K562 (cell line): Measurements from ENCODE around the gene PPM1N. TPM values are rescaled to one million over a fixed set of nuclear protein-coding genes. Genes with fewer than 3 reads are reported as not detected.

Experiments
- ARID1B ChIP-seq: fragments of 450-650 bp; IDR thresholded peaks from 2 replicates; pipeline ENCODE4 v1.6.1; 2016; ENCODE audit warnings: antibody characterized with exemption, mild to moderate bottlenecking, inconsistent platforms
- ATF1 ChIP-seq, 2 experiments: fragments of 450-650 bp in 1 of 2; IDR thresholded peaks; 2 replicates each; pipeline ENCODE4 v1.6.1; 2016; ENCODE audit warnings: missing compliant biosample characterization in 1 of 2, missing genetic modification characterization in 1 of 2
- EP300 ChIP-seq: IDR thresholded peaks from 2 replicates; pipeline ENCODE4 v1.6.1; 2012; ENCODE audit warnings: low read length, improper control_type of control experiment
- ERF ChIP-seq: fragments of 450-650 bp; formaldehyde crosslinking; IDR thresholded peaks from 2 replicates; pipeline ENCODE4 v1.4.0; 2020; ENCODE audit warnings: mild to moderate bottlenecking, mixed read lengths
- FUS ChIP-seq: fragments of 200-400 bp; formaldehyde crosslinking; optimal IDR thresholded peaks from 2 replicates; pipeline ENCODE3; 2017; ENCODE audit warnings: low read depth, low read length
- HNRNPK ChIP-seq: fragments of 200-400 bp; formaldehyde crosslinking; IDR thresholded peaks from one replicate; pipeline ENCODE4 v1.6.1; 2018; ENCODE audit warnings: mild to moderate bottlenecking, low read depth, low read length; ENCODE audit not compliant: poor library complexity, severe bottlenecking
- RNF2 ChIP-seq: sonication (generic); IDR thresholded peaks from 2 replicates; pipeline ENCODE4 v1.6.1; 2016
- SMAD4 ChIP-seq: fragments of 250-450 bp; sonication (Bioruptor Pico); conservative IDR thresholded peaks from 2 replicates; pipeline ENCODE4 v1.8.0; 2021; ENCODE audit warnings: inconsistent platforms, mild to moderate bottlenecking, moderate library complexity
- SNAPC5 ChIP-seq: fragments of 250-450 bp; sonication (Bioruptor Pico); IDR thresholded peaks from 2 replicates; pipeline ENCODE4 v1.8.0; 2021; ENCODE audit warnings: moderate library complexity, mild to moderate bottlenecking, inconsistent platforms
- ZBTB17 ChIP-seq: fragments of 450-650 bp; formaldehyde crosslinking; IDR thresholded peaks from 2 replicates; pipeline ENCODE4 v1.4.0; 2020; ENCODE audit warnings: mild to moderate bottlenecking
- ZNF398 ChIP-seq: fragments of 250-450 bp; sonication (Bioruptor Pico); IDR thresholded peaks from 2 replicates; pipeline ENCODE4 v1.8.0; 2021; ENCODE audit warnings: moderate library complexity, mild to moderate bottlenecking, inconsistent platforms
- polyA plus RNA-seq, 8 experiments: library from polyadenylated mRNA; depleted of rRNA in 4 of 8; stranded (reverse) in 5 of 8; unstranded in 3 of 8; fragments of >200 nt; fragmentation: Nextera tagmentation in 2 of 8; fragmentation: Illumina TruSeq in 1 of 8; extraction: Ambion mirVana in 2 of 8; extraction: Trizol in 1 of 8; gene quantifications; 2 replicates each; pipeline versions ENCODE4 v1.2.1 to v1.2.3, GENCODE V29; 2011 to 2014; ENCODE audit warnings: inconsistent platforms in 1 of 8, missing spikeins in 1 of 8
- total RNA-seq, 7 experiments: library from RNA; depleted of rRNA in 6 of 7; stranded (reverse); fragments of >200 nt in 6 of 7; fragmentation: Illumina TruSeq in 2 of 7; extraction: Trizol in 2 of 7; gene quantifications; 2 replicates each; pipeline versions ENCODE4 v1.2.1 to v1.2.3, GENCODE V29; 2011 to 2021; ENCODE audit warnings: low replicate concordance in 1 of 7
- TF ChIP-seq, protein P1 (sequence below): fragments of 200-600 bp; sonication (generic); IDR thresholded peaks from one replicate; pipeline ENCODE4 v1.6.1; 2012; ENCODE audit warnings: mild to moderate bottlenecking, low read depth, low read length, inconsistent platforms
- TF ChIP-seq, protein P2 (sequence below): fragments of 250-450 bp; sonication (Bioruptor Pico); IDR thresholded peaks from 2 replicates; pipeline ENCODE4 v1.4.0; 2020; ENCODE audit warnings: borderline replicate concordance

PPM1N gene
- total and polyA plus RNA-seq, 9 of the 15 experiments (the other 6 are each of a cell fraction or from before 2014, with no cell fraction given) = 4.5 to 15.6 (median 8.7) TPM

DNA sequence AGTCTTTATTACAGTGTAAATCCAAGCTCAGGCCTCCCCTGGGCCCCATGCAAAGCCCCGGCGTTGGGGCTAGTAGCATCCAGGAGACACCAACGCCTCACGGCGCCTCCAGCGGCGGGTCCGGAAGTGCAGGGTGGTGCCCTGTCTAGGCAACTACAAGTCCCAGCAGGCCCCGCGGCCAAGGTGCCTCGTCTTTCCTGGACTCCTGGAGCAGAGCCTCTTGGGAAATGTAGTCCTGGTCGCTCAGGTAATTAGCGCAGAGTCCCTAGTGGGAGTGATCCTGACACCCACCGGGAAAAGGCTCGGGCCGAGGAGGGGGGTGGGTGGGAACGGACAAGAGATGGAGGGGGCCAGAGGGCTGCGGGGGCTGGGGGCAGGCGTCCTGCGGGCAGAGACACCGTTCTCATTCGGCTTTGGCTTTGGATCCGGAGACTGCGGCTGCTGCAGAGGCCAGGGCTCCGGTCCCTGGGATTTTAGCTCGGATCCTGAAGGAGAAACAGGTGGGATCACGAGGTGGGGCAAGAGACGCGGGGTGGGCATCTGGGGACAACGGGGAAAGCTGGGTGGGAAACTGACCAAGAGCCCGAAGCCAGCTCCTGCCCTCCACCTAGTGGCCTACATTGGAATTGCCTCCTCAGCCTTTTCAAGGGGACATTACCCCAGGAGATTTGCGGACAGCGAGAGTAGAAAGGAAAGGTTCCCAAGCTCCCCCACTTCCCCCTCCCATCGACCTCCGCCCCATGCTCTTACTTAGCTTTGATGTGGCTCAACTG lies 12.8 kb upstream of the PPM1N start (continued):
- TF ChIP-seq, protein P1, sequence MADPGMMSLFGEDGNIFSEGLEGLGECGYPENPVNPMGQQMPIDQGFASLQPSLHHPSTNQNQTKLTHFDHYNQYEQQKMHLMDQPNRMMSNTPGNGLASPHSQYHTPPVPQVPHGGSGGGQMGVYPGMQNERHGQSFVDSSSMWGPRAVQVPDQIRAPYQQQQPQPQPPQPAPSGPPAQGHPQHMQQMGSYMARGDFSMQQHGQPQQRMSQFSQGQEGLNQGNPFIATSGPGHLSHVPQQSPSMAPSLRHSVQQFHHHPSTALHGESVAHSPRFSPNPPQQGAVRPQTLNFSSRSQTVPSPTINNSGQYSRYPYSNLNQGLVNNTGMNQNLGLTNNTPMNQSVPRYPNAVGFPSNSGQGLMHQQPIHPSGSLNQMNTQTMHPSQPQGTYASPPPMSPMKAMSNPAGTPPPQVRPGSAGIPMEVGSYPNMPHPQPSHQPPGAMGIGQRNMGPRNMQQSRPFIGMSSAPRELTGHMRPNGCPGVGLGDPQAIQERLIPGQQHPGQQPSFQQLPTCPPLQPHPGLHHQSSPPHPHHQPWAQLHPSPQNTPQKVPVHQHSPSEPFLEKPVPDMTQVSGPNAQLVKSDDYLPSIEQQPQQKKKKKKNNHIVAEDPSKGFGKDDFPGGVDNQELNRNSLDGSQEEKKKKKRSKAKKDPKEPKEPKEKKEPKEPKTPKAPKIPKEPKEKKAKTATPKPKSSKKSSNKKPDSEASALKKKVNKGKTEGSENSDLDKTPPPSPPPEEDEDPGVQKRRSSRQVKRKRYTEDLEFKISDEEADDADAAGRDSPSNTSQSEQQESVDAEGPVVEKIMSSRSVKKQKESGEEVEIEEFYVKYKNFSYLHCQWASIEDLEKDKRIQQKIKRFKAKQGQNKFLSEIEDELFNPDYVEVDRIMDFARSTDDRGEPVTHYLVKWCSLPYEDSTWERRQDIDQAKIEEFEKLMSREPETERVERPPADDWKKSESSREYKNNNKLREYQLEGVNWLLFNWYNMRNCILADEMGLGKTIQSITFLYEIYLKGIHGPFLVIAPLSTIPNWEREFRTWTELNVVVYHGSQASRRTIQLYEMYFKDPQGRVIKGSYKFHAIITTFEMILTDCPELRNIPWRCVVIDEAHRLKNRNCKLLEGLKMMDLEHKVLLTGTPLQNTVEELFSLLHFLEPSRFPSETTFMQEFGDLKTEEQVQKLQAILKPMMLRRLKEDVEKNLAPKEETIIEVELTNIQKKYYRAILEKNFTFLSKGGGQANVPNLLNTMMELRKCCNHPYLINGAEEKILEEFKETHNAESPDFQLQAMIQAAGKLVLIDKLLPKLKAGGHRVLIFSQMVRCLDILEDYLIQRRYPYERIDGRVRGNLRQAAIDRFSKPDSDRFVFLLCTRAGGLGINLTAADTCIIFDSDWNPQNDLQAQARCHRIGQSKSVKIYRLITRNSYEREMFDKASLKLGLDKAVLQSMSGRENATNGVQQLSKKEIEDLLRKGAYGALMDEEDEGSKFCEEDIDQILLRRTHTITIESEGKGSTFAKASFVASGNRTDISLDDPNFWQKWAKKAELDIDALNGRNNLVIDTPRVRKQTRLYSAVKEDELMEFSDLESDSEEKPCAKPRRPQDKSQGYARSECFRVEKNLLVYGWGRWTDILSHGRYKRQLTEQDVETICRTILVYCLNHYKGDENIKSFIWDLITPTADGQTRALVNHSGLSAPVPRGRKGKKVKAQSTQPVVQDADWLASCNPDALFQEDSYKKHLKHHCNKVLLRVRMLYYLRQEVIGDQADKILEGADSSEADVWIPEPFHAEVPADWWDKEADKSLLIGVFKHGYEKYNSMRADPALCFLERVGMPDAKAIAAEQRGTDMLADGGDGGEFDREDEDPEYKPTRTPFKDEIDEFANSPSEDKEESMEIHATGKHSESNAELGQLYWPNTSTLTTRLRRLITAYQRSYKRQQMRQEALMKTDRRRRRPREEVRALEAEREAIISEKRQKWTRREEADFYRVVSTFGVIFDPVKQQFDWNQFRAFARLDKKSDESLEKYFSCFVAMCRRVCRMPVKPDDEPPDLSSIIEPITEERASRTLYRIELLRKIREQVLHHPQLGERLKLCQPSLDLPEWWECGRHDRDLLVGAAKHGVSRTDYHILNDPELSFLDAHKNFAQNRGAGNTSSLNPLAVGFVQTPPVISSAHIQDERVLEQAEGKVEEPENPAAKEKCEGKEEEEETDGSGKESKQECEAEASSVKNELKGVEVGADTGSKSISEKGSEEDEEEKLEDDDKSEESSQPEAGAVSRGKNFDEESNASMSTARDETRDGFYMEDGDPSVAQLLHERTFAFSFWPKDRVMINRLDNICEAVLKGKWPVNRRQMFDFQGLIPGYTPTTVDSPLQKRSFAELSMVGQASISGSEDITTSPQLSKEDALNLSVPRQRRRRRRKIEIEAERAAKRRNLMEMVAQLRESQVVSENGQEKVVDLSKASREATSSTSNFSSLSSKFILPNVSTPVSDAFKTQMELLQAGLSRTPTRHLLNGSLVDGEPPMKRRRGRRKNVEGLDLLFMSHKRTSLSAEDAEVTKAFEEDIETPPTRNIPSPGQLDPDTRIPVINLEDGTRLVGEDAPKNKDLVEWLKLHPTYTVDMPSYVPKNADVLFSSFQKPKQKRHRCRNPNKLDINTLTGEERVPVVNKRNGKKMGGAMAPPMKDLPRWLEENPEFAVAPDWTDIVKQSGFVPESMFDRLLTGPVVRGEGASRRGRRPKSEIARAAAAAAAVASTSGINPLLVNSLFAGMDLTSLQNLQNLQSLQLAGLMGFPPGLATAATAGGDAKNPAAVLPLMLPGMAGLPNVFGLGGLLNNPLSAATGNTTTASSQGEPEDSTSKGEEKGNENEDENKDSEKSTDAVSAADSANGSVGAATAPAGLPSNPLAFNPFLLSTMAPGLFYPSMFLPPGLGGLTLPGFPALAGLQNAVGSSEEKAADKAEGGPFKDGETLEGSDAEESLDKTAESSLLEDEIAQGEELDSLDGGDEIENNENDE = no peak
- no peak for TF ChIP-seq HNRNPK
- no peak for TF ChIP-seq ATF1 (CRISPR knock-in tag; IDR thresholded peaks at IDR 0.05)
- peak; percentile 51; the same call in 1 of the 2 replicates for TF ChIP-seq ATF1 (tag; IDR thresholded peaks at IDR 0.05)
- TF ChIP-seq ZNF398 (CRISPR knock-in tag) = no peak
- TF ChIP-seq ARID1B = no peak
- no peak for TF ChIP-seq ZBTB17 (CRISPR knock-in tag)
- no peak for TF ChIP-seq RNF2
- TF ChIP-seq, protein P2, sequence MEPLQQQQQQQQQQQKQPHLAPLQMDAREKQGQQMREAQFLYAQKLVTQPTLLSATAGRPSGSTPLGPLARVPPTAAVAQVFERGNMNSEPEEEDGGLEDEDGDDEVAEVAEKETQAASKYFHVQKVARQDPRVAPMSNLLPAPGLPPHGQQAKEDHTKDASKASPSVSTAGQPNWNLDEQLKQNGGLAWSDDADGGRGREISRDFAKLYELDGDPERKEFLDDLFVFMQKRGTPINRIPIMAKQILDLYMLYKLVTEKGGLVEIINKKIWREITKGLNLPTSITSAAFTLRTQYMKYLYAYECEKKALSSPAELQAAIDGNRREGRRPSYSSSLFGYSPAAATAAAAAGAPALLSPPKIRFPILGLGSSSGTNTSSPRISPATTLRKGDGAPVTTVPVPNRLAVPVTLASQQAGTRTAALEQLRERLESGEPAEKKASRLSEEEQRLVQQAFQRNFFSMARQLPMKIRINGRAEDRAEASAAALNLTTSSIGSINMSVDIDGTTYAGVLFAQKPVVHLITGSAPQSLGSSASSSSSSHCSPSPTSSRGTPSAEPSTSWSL (CRISPR knock-in tag) = no peak
- no peak for TF ChIP-seq SMAD4 (CRISPR knock-in tag)
- TF ChIP-seq FUS = no peak
- TF ChIP-seq SNAPC5 (CRISPR knock-in tag) = no peak
- no peak for TF ChIP-seq EP300
- no peak for TF ChIP-seq ERF
